Measurements from ENCODE around the gene ME3. TPM values are rescaled to one million over a fixed set of nuclear protein-coding genes. Genes with fewer than 3 reads are reported as not detected.

ME3 gene
- total RNA-seq, 1 experiment from 2014 or later, result 0.30 TPM

DNA sequence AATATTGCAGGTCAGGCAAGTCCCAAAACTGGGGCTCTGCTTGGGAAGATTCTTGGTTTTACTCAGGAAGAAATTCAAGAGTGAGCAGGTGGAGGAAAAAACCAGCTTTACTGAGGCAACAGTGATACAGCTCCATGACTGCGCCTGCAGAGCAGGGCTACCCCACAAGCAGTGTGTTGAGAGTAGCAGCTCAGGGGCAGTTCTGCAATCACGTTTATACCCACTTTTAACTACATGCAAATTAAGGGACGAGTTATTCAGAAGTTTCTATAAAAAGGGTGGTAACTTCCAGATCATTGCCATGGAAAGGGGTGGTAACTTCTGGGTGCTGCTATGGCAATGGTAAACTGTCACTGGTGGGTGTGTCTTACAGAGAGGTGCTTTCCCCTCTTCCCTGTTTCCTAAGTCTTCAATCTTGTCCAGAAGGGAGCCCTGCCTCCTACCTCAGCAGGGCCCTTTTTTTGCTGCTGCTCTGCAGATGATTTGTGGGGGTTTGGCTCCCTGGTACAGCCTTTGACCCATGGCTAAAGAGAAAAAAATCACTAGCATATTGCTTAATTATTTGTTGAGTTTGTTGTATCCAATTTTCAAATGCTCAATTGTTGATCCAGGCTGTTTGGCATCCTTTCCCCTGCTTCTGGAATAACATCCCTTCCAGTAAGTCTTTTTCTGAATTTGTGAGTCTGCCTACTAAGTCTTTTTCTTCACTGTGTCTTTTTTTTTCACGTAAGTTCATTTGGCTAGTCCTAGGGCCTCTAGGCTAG, 30.0 kb upstream of the ME3 start:
- H3K4me1 ChIP-seq (ENCODE audit: control insufficient read depth in 1 of 2, insufficient read depth in 2 of 2, low read length in 2 of 2), result no peaks in the 10 kb centered on the region
- H3K27ac ChIP-seq (ENCODE audit: low read depth, low read length), result no peak overlapping the region
- H3K9ac ChIP-seq (ENCODE audit: low read length), result no peak overlapping the region
- no peaks in the 10 kb centered on the region for H3K27me3 ChIP-seq (ENCODE audit: insufficient read depth, low read length)
- no peaks in the 10 kb centered on the region for H3K79me2 ChIP-seq (ENCODE audit: insufficient read depth, low read length)
- H3K4me3 ChIP-seq (replicated peaks in 1 of 2; ENCODE audit: low read depth in 1 of 2, low read length in 2 of 2), result no peak overlapping the region
- DNase-seq (ENCODE audit: low read depth, low spot score) (no peak), ATAC-seq (no peak)
- ChIA-PET CTCF (no interaction called here), RAD21 (ENCODE audit: low non-redundant PET in 1 of 2, low total read pairs in 2 of 2, uncharacterized antibody in 2 of 2, unreplicated experiment in 2 of 2) (no interaction called here), POLR2A (no interaction called here)
- H2AFZ ChIP-seq (ENCODE audit: low read depth, low read length, poor library complexity, severe bottlenecking), result no peak overlapping the region
- H3K36me3 ChIP-seq (ENCODE audit: control insufficient read depth in 1 of 2, insufficient read depth in 2 of 2, low read length in 2 of 2), result no peaks in the 10 kb centered on the region
- H4K20me1 ChIP-seq (ENCODE audit: insufficient read depth), result no peaks in the 10 kb centered on the region
- BruUV-seq (replicated peaks), result no TSS peak
- H3K9me2 ChIP-seq (ENCODE audit: insufficient read depth), result no peaks in the 10 kb centered on the region
- no peak for TF ChIP-seq YY1 (IDR thresholded peaks at IDR 0.05; ENCODE audit: extremely low read depth, insufficient replicate concordance, low read depth, low read length)
- TF ChIP-seq ELF1 (IDR thresholded peaks at IDR 0.05; ENCODE audit: borderline replicate concordance, low read depth), result no peak
- no peak for TF ChIP-seq CEBPB (IDR thresholded peaks at IDR 0.05; ENCODE audit: low read depth)
- TF ChIP-seq, protein P1, sequence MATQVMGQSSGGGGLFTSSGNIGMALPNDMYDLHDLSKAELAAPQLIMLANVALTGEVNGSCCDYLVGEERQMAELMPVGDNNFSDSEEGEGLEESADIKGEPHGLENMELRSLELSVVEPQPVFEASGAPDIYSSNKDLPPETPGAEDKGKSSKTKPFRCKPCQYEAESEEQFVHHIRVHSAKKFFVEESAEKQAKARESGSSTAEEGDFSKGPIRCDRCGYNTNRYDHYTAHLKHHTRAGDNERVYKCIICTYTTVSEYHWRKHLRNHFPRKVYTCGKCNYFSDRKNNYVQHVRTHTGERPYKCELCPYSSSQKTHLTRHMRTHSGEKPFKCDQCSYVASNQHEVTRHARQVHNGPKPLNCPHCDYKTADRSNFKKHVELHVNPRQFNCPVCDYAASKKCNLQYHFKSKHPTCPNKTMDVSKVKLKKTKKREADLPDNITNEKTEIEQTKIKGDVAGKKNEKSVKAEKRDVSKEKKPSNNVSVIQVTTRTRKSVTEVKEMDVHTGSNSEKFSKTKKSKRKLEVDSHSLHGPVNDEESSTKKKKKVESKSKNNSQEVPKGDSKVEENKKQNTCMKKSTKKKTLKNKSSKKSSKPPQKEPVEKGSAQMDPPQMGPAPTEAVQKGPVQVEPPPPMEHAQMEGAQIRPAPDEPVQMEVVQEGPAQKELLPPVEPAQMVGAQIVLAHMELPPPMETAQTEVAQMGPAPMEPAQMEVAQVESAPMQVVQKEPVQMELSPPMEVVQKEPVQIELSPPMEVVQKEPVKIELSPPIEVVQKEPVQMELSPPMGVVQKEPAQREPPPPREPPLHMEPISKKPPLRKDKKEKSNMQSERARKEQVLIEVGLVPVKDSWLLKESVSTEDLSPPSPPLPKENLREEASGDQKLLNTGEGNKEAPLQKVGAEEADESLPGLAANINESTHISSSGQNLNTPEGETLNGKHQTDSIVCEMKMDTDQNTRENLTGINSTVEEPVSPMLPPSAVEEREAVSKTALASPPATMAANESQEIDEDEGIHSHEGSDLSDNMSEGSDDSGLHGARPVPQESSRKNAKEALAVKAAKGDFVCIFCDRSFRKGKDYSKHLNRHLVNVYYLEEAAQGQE (IDR thresholded peaks at IDR 0.05; ENCODE audit: low read depth), result no peak
- no peak overlapping the region for H3K4me2 ChIP-seq (ENCODE audit: low read length)
- intact Hi-C loops (cut with micrococcal nuclease), result no loop called here
- H3K9me3 ChIP-seq (ENCODE audit: control insufficient read depth in 1 of 2, insufficient read depth in 1 of 2, low read depth in 1 of 2, low read length in 2 of 2), result no peaks in the 10 kb centered on the region

Data from HCT116 (cell line).